22Rv1 (cell line): ENCODE data around the gene GFRA1.

Experiments
- ZFX ChIP-seq: fragments of 450-650 bp; IDR thresholded peaks from 2 replicates; pipeline ENCODE4 v1.6.1; 2017; ENCODE audit warnings: antibody characterized with exemption, borderline replicate concordance
- TF ChIP-seq, protein P1 (sequence below): fragments of 450-650 bp; IDR thresholded peaks from 2 replicates; pipeline ENCODE4 v1.5.1; 2017; ENCODE audit warnings: mild to moderate bottlenecking

DNA sequence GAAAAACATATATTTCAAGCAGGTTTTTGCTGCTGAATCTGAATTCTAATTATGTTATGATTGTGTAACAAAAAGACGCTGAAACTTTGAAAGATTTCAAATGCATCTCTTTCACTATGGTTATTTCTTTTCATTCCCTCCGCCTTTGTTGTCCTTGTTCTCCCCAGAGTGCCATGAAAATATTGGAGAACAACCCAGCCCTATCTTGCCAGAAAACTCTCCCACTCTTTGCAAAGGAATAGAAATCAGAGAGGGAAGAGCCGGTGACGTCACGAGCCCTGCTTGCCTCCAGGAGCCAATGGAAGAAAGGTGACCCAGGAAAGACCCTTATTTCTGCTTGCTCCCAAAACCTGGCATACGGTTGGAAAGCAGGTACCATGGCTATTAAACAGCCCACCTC, 3.4 kb downstream of the GFRA1 start:
- TF ChIP-seq, protein P1, sequence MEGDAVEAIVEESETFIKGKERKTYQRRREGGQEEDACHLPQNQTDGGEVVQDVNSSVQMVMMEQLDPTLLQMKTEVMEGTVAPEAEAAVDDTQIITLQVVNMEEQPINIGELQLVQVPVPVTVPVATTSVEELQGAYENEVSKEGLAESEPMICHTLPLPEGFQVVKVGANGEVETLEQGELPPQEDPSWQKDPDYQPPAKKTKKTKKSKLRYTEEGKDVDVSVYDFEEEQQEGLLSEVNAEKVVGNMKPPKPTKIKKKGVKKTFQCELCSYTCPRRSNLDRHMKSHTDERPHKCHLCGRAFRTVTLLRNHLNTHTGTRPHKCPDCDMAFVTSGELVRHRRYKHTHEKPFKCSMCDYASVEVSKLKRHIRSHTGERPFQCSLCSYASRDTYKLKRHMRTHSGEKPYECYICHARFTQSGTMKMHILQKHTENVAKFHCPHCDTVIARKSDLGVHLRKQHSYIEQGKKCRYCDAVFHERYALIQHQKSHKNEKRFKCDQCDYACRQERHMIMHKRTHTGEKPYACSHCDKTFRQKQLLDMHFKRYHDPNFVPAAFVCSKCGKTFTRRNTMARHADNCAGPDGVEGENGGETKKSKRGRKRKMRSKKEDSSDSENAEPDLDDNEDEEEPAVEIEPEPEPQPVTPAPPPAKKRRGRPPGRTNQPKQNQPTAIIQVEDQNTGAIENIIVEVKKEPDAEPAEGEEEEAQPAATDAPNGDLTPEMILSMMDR = no peak
- TF ChIP-seq ZFX = no peak
